ENCODE data around the gene LDLRAD4.

Gene LDLRAD4

GRCh38 chr18:13179566-13180113 is 38.9 kb upstream of the LDLRAD4 start:
- TF ChIP-seq CTCF (conservative IDR thresholded peaks at IDR 0.05; ENCODE audit: low read depth, low read length), result no peak
- no peak overlapping the region for H3K4me3 ChIP-seq (ENCODE audit: low read depth, low read length)
- DNase-seq (ENCODE audit: low read depth), result no peak

GRCh38 chr18:13180614-13181375 is 37.8 kb upstream of the LDLRAD4 start:
- H3K4me3 ChIP-seq (ENCODE audit: low read depth, low read length), result no peak overlapping the region
- no peak for TF ChIP-seq CTCF (conservative IDR thresholded peaks at IDR 0.05; ENCODE audit: low read depth, low read length)
- no peak for DNase-seq (ENCODE audit: low read depth)

GRCh38 chr18:13181765-13182164 is 36.8 kb upstream of the LDLRAD4 start:
- TF ChIP-seq CTCF (conservative IDR thresholded peaks at IDR 0.05; ENCODE audit: low read depth, low read length), result no peak

GRCh38 chr18:13183359-13183758 is 35.2 kb upstream of the LDLRAD4 start:
- no peak overlapping the region for H3K4me3 ChIP-seq (ENCODE audit: low read depth, low read length)
- TF ChIP-seq CTCF (conservative IDR thresholded peaks at IDR 0.05; ENCODE audit: low read depth, low read length), result no peak
- DNase-seq (ENCODE audit: low read depth), result no peak

More at GRCh38 chr18:13181765-13182164, 36.8 kb upstream of the LDLRAD4 start:
- DNase-seq (ENCODE audit: low read depth), result no peak
- H3K4me3 ChIP-seq (ENCODE audit: low read depth, low read length), result no peak overlapping the region

GRCh38 chr18:13183790-13184189 is 34.8 kb upstream of the LDLRAD4 start:
- no peak for TF ChIP-seq CTCF (conservative IDR thresholded peaks at IDR 0.05; ENCODE audit: low read depth, low read length)
- no peak for DNase-seq (ENCODE audit: low read depth)
- no peak overlapping the region for H3K4me3 ChIP-seq (ENCODE audit: low read depth, low read length)

GRCh38 chr18:13184396-13184795 is 34.2 kb upstream of the LDLRAD4 start:
- no peak overlapping the region for H3K4me3 ChIP-seq (ENCODE audit: low read depth, low read length)
- DNase-seq (ENCODE audit: low read depth), result no peak
- no peak for TF ChIP-seq CTCF (conservative IDR thresholded peaks at IDR 0.05; ENCODE audit: low read depth, low read length)
